ENCODE data around the gene CLTCL1.
A peak's percentile ranks its signal among the peaks of the same experiment; 100 is the strongest.

GRCh38 chr22:19179497-19180048 is 111.9 kb downstream of the CLTCL1 start:
- no peak for TF ChIP-seq CREB1 (IDR thresholded peaks at IDR 0.05)
- TF ChIP-seq CREB1 (CRISPR knock-in tag; IDR thresholded peaks at IDR 0.05): no peak
- TF ChIP-seq CHD1 (IDR thresholded peaks at IDR 0.05; ENCODE audit: low read length): no peak
- TF ChIP-seq CTCF (IDR thresholded peaks at IDR 0.05 in 2 of 3, conservative IDR thresholded peaks at IDR 0.05 in 1 of 3; ENCODE audit: insufficient read depth in 2 of 3, low read depth in 1 of 3, low read length in 3 of 3): peak; percentile 99 to 100 (median 99)
- no peak for TF ChIP-seq POLR2AphosphoS5 (IDR thresholded peaks at IDR 0.05; ENCODE audit: control insufficient read depth, insufficient read depth, low read depth, low read length)
- TF ChIP-seq RCOR1 (IDR thresholded peaks at IDR 0.05; ENCODE audit: borderline replicate concordance in 1 of 2, low read depth in 2 of 2, low read length in 2 of 2): peak in 1 of 2 experiments; percentile 89; a peak in 1 of 4 replicates
- TF ChIP-seq TCF7L2 (IDR thresholded peaks at IDR 0.05; ENCODE audit: low read depth, low read length): peak; percentile 54; the same call in 1 of the 2 replicates
